Activated CD4-positive, alpha-beta T cell treated with anti-CD3 and anti-CD28 coated beads, Interleukin-2, amount 50 U/mL, for 48 hours (primary cell): Measurements from ENCODE around the gene UNC13D.
"Not testable (repeated sequence)": the region's sequence is repeated elsewhere in the genome, so short reads cannot be mapped to it uniquely, and the experiment has no call there.

Experiments used
- DNase-seq, 2 experiments: peaks; one replicate each; pipeline ENCODE4 v3.0.0-alpha.2; 2020

Gene UNC13D

DNA sequence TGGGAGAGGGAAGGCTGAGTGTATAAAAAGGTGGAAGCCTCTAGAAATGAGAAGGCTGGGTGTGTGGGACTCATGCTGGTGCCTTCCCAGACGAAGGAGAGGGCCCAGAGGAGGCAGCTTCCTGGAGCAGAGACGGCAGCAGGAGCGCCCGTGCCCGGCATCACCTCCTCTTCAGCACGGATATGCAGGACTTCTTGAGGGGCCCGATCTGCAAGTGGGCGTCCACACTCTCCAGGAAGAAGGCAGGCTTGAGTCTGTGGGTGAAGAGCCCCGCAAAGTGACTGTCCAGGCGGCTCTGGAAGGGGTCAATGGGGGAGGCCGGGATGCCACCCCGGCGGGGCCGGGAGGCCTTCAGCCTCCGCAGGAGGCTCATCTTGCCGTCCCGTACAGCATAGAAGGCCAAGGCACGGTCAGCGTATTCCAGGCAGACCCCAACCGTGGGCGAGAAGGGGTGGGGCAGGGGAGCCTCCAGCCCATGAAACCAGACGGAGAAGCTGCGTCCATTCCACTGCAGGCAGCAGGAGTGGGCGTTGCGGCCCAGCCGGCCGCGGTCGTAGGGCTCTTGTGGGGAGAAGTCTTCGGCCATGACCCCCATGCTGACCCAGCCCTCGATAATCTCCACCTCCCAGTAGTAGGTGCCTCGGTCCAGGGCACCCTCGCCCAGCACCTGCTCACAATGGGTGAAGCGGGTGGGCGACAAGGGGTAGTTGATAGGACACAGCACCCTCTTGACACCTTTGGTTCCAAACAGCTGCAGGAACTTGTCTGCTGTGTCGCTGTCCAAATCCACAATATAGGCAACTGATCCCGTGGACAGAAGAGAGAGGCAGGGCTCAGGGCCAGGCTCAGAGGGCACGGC, 30.3 kb upstream of the UNC13D start:
- no peak for DNase-seq

DNA sequence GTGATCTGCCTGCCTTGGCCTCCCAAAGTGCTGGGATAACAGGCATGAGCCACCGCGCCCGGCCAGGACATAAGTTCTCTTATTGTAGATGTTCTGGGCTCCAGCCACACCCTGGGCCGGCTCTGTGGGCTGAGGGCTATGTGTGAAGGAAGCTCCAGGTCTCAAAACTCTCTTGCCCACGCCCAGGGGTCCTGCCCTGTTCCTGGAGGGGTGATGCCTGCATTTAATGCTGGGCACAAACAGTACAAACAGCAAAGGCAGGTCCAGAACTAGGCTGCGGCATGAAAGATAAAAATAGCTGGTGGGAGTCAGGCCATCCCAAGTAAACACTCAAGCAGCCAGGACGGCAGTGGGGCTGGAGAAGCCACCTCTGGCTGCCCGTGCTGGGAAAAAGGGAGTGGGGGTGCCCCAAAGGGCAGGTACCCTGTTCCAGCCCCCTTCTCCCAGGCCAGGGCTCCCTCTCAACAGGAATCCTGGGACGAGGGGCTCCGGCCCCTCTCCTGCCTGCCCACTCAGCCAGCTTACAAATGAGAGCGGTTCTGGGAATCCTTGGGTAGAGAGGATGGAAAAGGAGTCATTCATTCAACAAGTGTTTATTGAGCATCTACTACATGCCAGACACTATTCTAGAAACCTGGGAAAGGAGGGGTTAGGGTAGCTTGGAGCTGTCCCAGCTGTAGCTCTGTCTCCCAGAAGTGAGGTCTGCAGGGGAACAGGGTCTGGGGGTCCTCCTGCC, 29.6 kb upstream of the UNC13D start:
- no peak for DNase-seq

DNA sequence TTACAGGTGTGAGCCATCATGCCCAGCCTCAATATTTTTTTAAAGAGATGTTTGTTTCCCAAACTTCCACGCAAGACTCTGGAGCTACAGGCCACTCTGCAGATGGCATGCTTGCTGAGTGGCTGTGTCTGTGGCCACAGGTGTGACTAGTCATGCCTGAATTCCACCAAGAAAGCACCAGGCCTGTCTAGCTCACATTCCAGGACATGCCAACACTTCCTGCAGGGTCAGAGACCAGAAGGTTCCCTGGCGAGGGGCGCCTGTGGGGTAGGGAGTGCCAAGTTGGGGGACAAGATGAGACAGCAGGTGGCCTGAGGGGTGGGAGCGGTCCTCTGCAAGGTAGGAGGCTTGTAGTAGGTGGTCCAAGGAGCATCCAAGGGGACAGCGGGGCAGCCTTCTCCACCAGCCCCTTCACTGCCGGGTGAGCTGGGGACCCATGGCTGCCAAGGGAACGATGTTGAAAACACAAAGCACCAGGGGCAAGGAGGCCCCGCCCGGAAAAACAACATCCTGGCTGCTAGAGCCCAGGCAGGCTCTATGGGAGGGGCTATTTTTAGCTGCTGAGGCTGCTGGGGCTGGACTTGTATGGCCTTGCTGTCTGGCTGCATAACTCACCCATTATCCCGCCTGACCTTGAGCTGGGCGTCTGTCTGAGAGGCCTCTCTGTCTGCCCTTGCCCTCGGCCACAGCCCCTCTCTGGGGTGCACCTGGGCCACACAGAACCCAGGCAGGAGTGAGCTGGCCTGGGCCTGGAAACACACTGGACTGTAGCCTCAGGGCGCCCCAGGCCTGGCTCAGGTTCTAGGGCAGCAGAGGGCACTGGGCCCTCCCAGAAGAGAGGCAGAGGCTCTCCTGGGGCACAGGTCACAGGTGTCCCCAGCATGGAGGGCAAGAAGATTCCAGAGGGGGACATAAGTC, 28.5 kb upstream of the UNC13D start:
- peak in 1 of 2 experiments; percentile 42 for DNase-seq

DNA sequence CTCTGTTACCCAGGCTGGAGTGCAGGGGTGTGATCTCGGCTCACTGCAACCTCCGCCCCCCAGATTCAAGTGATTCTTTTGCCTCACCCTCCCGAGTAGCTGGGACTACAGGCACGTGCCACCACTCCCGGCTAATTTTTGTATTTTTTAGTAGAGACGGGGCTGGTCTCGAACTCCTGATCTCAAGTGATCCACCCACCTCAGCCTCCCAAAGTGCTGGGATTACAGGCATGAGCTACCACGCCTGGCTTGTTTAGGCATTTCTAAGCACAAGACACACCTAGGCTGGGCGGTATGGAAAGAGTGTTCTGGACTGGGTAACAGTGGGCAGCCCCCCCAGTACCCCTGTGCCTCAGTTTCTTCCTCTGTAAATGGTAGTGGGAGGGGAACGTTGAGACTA, 26.0 kb upstream of the UNC13D start:
- not testable (repeated sequence) for DNase-seq

DNA sequence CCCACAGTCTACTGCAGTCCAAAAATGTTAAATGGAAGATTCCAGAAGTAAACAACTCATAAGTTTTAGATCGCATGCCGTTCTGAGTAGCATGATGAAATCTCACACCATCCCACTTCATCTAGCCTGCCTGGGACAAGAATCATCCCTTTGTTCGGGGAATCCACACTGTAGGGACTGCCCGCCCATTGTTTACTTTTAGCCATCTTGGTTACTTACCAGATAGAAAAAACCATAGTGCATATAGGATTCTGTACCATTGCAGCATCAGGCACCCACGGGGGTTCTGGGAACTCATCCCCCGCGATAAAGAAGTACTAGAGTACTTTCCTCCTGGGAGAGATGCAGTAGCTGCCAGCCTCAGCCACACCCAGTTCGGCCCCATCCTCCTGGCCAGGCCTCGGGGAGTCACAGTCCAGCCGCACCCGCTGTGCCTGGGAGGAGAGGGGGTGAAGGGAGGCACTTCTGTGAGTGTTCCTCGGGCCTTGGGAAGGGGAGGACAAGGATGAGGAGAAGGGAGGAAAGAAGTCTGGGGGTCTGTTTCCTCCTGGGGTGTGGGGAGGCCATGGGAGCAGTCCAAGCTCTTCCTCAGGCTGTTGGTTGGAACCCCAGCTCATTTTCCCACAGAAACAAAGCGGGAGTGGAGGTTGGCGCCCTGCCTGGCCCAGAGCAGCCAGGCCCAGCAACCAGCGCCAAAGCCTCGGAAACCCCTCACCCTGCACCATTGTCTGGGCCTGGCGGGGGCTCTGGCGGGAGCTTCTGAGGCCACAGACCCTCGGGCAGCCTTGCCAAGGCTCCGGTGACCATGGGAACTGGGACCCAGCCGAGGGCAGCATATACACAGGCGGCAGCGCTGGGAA, 25.3 kb upstream of the UNC13D start:
- no peak for DNase-seq

DNA sequence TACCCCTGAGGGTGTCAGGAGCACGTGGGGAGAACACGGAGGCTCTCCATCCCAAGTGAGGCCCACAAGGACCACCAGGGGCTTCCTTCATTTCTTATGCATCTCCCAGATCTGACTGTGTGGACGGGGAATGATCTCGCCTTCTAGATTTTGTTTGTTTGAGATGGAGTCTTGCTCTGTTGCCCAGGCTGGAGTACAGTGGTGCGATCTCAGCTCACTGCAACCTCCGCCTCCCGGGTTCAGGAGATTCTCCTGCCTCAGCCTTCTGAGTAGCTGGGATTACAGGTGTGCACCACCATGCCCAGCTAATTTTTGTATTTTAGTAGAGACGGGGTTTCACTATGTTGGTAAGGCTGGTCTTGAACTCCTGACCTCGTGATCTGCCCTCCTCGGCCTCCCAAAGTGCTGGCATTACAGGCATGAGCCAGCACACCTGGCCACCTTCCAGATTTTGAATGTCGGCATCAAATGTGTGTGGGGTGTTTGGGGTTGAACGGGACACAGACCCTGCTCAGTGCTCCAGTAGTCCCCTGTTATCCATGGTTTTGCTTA, 24.6 kb upstream of the UNC13D start:
- DNase-seq = not testable (repeated sequence)

DNA sequence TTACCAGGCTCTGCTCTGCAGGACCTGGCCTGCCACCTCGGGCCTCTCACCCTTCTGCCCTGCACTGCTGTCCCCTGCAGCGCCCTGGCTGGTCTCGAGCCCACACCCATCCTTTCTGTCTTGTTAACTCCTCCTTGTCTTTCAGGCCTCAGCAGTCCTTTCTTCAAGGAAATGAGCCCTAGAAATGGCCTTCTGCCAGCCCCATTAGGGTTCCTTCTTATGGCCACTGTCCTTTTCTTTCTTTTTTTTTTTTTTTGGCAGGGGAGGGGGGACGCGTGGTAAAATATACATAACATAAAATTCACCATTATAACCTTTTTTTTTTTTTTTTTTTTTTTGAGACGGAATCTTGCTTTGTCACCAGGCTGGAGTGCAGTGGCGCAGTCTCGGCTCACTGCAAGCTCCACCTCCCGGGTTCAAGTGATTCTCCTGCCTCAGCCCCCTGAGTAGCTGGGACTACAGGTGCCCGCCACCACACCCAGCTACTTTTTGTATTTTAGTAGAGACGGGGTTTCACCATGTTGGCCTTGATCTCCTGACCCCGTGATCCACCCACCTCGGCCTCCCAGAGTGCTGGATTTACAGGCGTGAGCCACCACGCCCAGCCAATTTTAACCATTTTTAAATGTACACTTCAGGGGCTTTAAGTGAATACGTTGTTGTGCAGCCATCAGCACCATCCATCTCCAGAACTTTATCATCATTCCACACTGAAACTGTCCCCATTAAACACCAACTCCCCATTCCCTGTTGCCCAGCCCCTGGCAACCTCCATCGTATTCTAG, 21.4 kb upstream of the UNC13D start:
- not testable (repeated sequence) for DNase-seq

DNA sequence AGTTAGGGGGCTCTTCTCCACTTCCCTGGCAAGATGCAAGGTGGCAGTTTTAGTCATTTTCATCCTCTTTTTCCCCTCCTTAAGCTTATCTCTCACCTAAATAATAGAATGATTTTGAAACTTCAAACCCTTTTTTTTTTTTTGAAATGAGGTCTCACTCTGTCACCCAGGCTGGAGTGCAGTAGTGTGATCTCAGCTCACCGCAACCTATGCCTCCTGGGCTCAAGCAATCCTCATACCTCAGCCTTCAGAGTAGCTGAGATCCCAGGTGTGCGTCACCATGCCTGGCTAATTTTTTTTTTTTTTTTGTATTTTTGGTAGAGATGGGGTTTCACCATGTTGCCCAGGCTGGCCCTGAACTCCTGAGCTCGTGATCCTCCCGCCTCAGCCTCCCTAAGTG, 20.7 kb upstream of the UNC13D start:
- DNase-seq = not testable (repeated sequence)

DNA sequence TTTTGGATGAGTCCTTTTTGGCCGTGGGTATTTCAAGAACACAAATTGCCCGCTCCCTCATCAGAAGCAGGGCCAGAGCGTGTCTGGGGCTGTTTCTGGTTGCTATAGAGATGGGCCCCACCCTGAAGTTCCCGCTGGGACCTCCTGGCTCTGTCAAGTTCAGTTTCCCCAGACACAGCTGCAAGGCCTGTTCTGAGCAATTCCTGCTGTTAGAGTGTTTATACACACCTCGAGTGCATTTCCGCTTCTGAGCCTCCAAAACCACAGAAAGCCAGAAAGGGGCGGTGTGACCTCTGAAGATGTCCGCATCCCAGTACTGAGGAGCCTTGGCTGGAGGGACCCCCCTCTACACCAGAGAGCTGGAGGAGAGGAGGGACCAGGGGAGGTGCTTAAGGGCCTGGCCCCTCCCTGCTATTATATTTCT, 20.3 kb upstream of the UNC13D start:
- DNase-seq = peak; percentile 34 to 52

DNA sequence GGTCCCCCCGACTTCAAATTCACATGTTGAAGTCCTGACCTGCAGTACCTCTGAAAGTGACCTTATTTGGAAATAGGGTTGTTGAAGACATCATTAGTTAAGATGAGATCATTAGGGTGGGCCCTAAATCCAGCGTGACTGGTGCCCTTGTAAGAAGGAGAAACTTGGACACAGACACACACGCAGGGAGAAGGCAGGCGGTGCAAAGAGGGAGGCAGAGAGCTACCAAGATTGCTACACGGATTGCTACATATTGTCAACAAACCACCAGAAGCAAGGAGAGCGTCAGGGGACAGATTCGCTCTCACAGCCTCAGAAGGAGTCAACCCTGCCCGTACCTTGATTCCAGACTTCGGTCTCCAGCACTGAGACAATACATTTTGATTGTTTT, 17.7 kb upstream of the UNC13D start:
- no peak for DNase-seq

DNA sequence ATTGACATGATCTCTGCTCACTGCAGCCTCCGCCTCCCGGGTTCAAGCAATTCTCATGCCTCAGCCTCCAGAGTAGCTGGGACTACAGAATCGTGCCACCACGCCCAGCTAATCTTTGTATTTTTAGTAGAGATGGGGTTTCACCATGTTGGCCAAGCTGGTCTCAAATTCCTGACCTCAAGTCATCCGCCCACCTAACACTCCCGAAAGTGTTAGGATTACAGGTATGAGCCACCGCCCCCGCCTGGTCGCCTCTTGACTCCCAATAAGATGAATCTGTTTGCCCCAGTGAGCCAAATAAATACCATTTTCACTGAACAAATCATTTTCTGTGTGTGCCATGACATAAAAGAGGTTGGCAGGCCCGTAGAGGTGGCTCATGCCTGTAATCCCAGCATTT, 15.2 kb upstream of the UNC13D start:
- DNase-seq = peak in 1 of 2 experiments; percentile 37

DNA sequence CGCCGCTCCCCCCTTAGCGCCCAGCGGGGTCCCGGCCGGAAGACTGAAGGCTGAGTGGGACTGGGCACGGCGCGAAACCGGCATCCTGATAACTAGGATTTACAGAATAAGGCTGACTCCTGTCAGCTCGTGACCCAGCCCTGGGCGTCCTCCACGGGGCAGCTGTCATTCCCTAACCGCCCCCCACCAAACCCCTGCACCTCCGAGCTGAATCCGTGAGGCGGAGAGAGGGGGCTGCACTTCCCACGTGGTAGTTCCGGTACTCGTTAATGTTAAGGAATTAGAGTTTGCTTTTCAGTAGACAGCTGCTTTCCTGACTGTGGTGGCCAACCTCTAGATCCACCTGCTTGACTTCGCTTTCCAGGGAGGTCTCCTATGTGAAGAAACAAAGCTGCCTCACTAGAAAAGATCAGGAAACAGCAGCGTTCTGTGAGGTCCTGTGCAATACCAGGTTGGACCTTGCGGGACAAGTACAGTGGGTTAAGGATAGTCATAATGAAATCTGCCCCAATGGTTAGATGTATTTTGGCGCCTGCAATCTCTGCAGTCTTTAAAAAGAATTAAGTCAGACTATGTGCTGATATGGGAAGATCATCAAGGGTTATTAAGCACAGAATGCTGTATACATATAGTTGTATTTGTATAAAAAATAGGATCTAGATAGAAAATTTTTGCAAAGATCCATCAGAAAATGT, 12.0 kb upstream of the UNC13D start:
- peak in 1 of 2 experiments; percentile 20 for DNase-seq

DNA sequence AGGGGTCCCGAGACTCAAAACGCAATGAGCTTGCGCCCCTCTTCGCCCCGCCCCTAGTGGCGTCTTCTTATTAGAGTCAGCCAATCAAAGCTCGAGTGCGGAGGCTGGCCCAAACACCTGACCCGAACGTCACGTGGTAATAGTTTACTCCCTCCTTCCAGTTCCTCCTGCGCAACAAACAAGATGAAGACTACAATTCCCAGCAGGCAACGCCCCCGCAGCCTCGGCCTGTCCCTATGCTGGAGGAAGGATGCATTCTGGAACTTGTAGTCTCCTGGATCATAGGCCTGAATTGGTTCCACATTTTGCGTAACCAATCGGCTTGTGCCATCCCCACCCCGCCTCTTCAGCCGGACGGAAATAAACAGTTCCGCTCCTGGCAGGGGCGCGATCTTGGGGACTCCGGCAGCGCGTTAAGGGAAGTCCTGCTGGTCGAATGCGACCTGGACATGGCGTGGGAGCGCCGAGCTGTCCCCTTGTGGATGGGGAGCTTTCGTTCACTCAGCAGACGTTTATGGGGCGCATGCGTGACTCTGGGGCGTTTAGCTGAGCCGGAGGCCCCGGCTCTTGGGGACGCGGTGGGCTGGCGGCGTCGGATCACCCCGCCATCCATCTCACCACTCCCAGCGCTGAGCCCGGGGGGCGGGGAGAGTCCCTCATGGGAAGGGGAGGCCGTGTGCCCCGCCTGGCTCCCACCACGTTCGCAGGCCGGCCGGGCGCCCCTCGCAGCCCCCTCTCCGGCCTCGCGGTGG, 11.3 kb upstream of the UNC13D start, which contains the start of gene WBP2:
WBP2 (minus strand) TSS at position 26 of the 752 bp plus-strand sequence. CDS start 38 bp downstream, outside the sequence.
- DNase-seq = peak; percentile 98

DNA sequence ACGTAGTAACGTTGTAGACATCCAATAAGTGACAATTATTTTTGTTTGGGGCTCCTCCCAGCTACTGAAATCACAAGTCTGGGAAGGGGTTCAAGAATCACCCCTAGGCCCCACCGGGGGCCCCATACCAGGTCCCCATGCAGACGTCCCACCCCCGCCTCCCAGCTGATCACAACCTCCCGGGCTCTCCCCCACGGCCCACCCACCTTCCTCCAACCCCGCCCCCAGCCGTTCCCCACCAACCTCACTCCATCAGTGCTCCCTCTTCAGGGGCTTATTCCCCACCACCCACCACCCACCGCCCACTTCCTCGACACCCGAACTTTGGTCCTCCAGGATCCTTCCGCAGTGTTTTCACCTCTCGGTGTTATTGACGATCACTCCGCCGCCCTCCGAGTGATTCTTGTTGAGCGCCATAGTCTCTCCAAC, 10.7 kb upstream of the UNC13D start:
- DNase-seq = no peak

DNA sequence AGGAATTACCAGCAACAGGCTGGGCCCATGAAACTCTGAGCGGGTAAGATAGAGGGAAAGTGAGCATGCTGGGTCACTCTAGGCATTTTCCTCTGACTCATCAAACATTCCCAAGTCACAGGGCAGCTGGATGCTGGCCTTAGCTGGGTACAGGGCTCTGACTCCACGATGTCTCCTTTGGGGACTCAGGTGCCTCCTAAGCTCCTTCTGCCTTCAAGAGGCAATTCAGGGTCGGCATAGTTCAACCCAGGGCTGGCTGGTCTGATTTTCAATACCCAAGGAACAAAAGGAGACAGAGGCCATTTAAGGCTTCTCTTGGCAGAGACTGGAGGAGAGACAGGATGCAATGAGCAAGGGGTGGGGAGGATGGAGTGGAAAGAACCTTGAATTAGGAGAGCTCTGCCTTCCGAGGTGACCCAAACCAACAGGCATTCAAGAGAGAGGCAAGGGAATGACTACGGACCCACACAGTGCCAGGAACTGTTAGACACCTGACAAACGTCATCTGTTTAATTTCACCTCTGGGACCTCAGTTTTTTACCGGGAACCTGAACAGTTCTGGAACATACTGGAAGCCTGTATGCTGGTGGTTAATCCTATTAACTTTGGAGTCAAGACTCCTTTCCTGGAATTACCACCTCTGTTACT, 10.0 kb upstream of the UNC13D start:
- DNase-seq = no peak

DNA sequence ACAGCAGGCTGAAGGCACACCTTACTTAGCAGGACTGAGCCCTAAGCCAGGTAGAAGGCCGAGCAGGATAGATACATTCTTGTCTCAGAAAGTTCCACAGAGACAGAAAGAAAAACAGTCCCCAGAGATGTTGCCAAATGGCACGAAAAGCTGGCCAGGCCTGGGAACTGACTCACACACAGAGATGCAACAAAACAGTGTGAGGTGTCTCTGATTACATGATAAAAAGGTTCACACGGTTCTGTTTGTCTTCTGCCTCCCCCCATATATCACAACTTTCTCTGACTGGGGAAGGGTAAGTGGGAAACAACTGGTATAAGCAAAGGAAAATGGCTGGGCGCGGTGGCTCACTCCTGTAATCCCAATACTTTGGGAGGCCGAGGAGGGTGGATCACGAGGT, 9.2 kb upstream of the UNC13D start:
- no peak for DNase-seq

DNA sequence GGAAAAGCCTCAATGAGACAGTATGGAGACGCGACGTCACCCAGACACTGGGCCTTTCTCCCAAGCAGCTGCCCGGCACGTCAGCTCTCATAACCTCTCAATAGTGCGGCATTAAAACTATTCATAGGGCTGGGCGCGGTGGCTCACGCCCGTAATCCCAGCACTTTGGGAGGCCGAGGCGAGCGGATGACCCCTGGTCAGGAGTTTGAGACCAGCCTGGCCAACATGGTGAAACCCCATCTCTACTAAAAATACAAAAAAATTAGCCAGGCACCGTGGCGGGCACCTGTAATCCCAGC, 7.4 kb upstream of the UNC13D start:
- DNase-seq = not testable (repeated sequence)

DNA sequence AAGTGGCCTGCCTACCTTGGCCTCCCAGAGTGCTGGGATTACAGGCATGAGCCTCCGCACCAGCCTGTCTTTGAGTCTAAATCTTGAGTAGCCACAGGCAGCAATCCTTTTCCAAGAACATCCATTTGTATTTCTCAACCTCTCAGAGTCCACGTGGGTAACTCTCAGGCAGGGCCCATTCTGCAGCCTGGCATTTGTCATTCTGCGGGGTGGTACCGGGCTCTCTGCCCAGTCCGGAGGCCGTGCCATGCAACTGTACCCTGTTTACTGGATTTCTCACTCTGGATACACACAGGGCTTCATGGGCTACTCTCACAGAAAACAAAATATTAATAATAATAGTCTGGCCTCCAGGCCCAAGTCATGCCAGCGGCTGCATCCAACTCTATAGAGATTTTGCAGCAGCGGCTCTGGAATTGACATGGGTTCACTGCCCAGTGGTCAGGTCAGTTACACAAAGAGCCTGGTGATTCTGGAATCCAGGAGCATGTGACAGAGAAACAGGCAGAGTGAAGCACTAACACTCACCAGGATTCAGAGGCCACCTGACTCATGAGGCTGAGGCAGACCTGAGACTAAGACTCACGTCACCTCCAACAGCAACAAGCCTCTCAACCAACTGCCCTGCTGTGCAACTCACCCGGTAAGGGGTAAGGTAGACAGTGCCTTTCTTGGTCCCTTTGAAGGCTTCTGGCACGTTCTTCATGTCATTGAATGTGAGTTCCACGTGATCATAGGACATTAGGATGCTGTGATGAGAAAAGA, 6.9 kb upstream of the UNC13D start:
- no peak for DNase-seq
